Gastroesophageal sphincter (tissue), 4 donors: Measurements from ENCODE around the gene GPR68. TPM values are rescaled to one million over a fixed set of nuclear protein-coding genes. Genes with fewer than 3 reads are reported as not detected.
"Not testable (repeated sequence)": the region's sequence is repeated elsewhere in the genome, so short reads cannot be mapped to it uniquely, and the experiment has no call there.

Experiments used
- ATAC-seq: fragments of 150-250 bp; one replicate; pipeline ENCODE4 v1.9.1; 2016; ENCODE audit warnings: mild to moderate bottlenecking, moderate library complexity
- H3K27ac ChIP-seq, 4 donors: fragments of 200-600 bp; sonication (generic) in 3 of 4; 1 replicate in 3 of 4; 2 replicates in 1 of 4; pipeline ENCODE4 v1.5.1; 2016 to 2019
- H3K27me3 ChIP-seq: fragments of 200-600 bp; sonication (generic); one replicate; pipeline ENCODE4 v1.5.1; 2019
- H3K36me3 ChIP-seq, 2 donors: fragments of 200-600 bp; sonication (generic); one replicate each; pipeline ENCODE4 v1.5.1; 2019; ENCODE audit warnings: control low read depth in 1 of 2
- H3K4me1 ChIP-seq, 3 donors: fragments of 200-600 bp; sonication (generic); 1 replicate in 2 of 3; 2 replicates in 1 of 3; pipeline ENCODE4 v1.5.1; 2016 to 2019; ENCODE audit warnings: control low read depth in 2 of 3
- H3K4me3 ChIP-seq, 2 donors: fragments of 200-600 bp; sonication (generic); one replicate each; pipeline ENCODE4 v1.5.1; 2019; ENCODE audit warnings: mild to moderate bottlenecking in 1 of 2, moderate library complexity in 1 of 2
- H3K9me3 ChIP-seq, 3 donors: fragments of 200-600 bp; sonication (generic); one replicate each; pipeline ENCODE4 v1.5.1; 2017 to 2019; ENCODE audit warnings: control low read depth in 2 of 3
- CTCF ChIP-seq, 4 experiments: fragments of 200-600 bp in 2 of 4; fragments of 450-650 bp in 2 of 4; sonication (generic) in 1 of 4; IDR thresholded peaks; one replicate each; pipeline ENCODE4 v1.5.1; 2017 to 2019; ENCODE audit warnings: antibody characterized with exemption in 4 of 4, mild to moderate bottlenecking in 2 of 4, moderate library complexity in 2 of 4
- EP300 ChIP-seq: sonication (generic); formaldehyde crosslinking; IDR thresholded peaks from one replicate; pipeline ENCODE4 v1.6.1; 2017; ENCODE audit warnings: antibody characterized with exemption, mild to moderate bottlenecking
- POLR2A ChIP-seq, 2 donors: fragments of 450-650 bp; IDR thresholded peaks; one replicate each; pipeline ENCODE4 v1.6.1; 2017; ENCODE audit warnings: antibody characterized with exemption in 2 of 2, mild to moderate bottlenecking in 2 of 2, moderate library complexity in 1 of 2
- POLR2AphosphoS5 ChIP-seq: sonication (generic); formaldehyde crosslinking; IDR thresholded peaks from one replicate; pipeline ENCODE4 v1.6.1; 2017; ENCODE audit warnings: antibody characterized with exemption
- WGBS, 2 donors: methylation state at CpG; one replicate each; pipeline ENCODE4 v1.1.5; 2018; ENCODE audit warnings: low coverage in 1 of 2; 5-methylcytosine and 5-hydroxymethylcytosine counted together
- total RNA-seq, 4 donors: library from RNA; depleted of rRNA; stranded (reverse); fragments of >200 nt; gene quantifications; one replicate each; pipeline ENCODE4 v1.1.0, GENCODE V29; 2016

The GPR68 gene
- total RNA-seq, 4 donors from 2014 or later: 1.8 to 10.3 (median 3.0) TPM

GRCh38 chr14:91202234-91202974 is 42.1 kb downstream of the GPR68 start:
- WGBS, 2 donors: 68% methylated on average over 10 of the region's 15 CpGs; no CpG with 5 or more reads in 1 of the 2 donors
- peak; percentile 73 for ATAC-seq
- H3K9me3 ChIP-seq: no peaks in the 10 kb centered on the region
- peak overlapping the region in 3 of 4 donors; percentile 42 to 59 (median 54) for H3K27ac ChIP-seq
- H3K36me3 ChIP-seq: peaks cover 0 to 100% of the 10 kb centered on the region in 2 donors
- no peak overlapping the region for H3K4me3 ChIP-seq
- TF ChIP-seq POLR2A (IDR thresholded peaks at IDR 0.05) (no peak), POLR2AphosphoS5 (peak; percentile 37)
- H3K27me3 ChIP-seq: no peaks in the 10 kb centered on the region
- H3K4me1 ChIP-seq: peaks cover 0 to 5% (median 0%) of the 10 kb centered on the region in 3 donors

DNA sequence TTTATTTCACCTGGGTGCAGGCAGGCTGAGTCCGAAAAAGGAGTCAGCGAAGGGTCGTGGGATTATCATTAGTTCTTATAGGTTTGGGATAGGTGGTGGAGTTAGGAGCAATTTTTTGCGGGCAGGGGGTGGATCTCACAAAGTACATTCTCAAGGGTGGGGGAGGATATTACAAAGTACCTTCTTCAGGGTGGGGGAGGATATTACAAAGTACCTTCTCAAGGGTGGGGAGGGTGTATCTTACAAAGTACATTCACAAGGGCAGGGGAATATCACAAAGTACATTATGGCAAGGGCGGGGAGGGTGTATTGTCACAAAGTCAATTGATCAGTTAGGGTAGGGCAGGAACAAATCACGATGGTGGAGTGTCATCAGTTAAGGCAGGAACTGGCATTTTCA is 43.7 kb downstream of the GPR68 start:
- WGBS, 2 donors: 90 to 100% methylated on average over 2 to 5 of the region's 6 CpGs
- H3K27me3 ChIP-seq: not testable (repeated sequence)

DNA sequence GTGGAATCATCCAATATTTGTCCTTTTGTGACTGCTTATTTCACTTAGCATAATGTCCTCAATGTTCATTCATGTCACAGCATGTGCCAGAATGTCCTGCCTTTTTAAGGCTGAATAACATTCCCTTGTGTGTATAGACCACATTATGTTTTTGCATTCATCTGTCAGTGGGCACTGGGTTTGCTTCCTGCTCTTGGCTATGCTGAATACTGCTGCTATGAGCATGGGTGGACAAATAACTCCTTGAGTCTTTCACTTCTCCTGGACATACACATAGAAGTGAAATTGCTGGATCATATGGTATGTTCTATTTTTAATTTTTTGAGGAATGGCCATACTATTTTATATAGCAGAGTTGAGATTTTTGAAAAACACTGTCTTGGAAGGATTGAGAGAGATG is 46.9 kb downstream of the GPR68 start:
- ATAC-seq: no peak
- H3K4me1 ChIP-seq: peaks cover 0 to 5% (median 0%) of the 10 kb centered on the region in 3 donors
- TF ChIP-seq POLR2A (IDR thresholded peaks at IDR 0.05) (no peak), EP300 (no peak)

More for the DNA sequence above, 43.7 kb downstream of the GPR68 start:
- not testable (repeated sequence) for H3K4me1 ChIP-seq, H3K27ac ChIP-seq, ATAC-seq, H3K9me3 ChIP-seq, H3K4me3 ChIP-seq
- peaks cover 0 to 100% of the 10 kb centered on the region in 2 donors for H3K36me3 ChIP-seq

DNA sequence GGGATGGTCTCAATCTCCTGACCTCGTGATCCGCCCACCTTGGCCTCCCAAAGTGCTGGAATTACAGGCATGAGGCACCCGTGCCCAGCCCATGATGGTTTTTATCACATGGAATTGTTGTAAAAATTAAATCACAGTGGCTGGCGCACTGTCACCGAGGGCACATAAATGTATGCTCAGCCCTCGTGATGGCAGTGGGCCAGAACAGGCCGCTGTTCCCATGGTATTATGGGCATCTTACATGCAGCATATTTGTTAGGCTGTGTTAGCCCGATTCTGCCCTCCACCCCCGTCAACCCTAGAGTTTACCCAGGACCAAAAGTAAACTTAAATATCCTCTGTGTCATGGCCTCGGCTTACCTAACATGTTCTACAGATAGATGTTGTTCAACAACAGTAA is 48.6 kb downstream of the GPR68 start:
- Histone ChIP-seq H3K9me3 (no peaks in the 10 kb centered on the region), H3K27ac (no peak overlapping the region), H3K4me1 (no peaks in the 10 kb centered on the region), H3K27me3 (no peaks in the 10 kb centered on the region), H3K4me3 (no peak overlapping the region), H3K36me3 (peaks cover 0 to 97% of the 10 kb centered on the region in 2 donors)
- WGBS, 2 donors: 98 to 100% methylated on average over 3 to 5 of the region's 10 CpGs
- TF ChIP-seq POLR2A (IDR thresholded peaks at IDR 0.05): no peak
- no peak for TF ChIP-seq EP300
- TF ChIP-seq POLR2AphosphoS5: no peak
- no peak for TF ChIP-seq CTCF (IDR thresholded peaks at IDR 0.05)
- ATAC-seq: no peak

More for the DNA sequence above, 46.9 kb downstream of the GPR68 start:
- H3K27me3 ChIP-seq: no peaks in the 10 kb centered on the region
- peaks cover 0 to 97% of the 10 kb centered on the region in 2 donors for H3K36me3 ChIP-seq
- no peak overlapping the region for H3K4me3 ChIP-seq
- H3K9me3 ChIP-seq: no peaks in the 10 kb centered on the region
- H3K27ac ChIP-seq: no peak overlapping the region

GRCh38 chr14:91193069-91193468 is 51.4 kb downstream of the GPR68 start:
- ATAC-seq: no peak
- Histone ChIP-seq H3K36me3 (peaks cover 0 to 95% of the 10 kb centered on the region in 2 donors), H3K27ac (no peak overlapping the region), H3K4me3 (no peak overlapping the region), H3K9me3 (no peaks in the 10 kb centered on the region), H3K27me3 (no peaks in the 10 kb centered on the region), H3K4me1 (no peaks in the 10 kb centered on the region)
- 85 to 92% methylated on average over 8 to 12 of the region's 12 CpGs for WGBS, 2 donors
- TF ChIP-seq CTCF (IDR thresholded peaks at IDR 0.05) (no peak), POLR2AphosphoS5 (no peak)

GRCh38 chr14:91190853-91191252 is 53.7 kb downstream of the GPR68 start:
- H3K27ac ChIP-seq: no peak overlapping the region
- no peaks in the 10 kb centered on the region for H3K27me3 ChIP-seq
- ATAC-seq: no peak
- no peaks in the 10 kb centered on the region for H3K4me1 ChIP-seq
- H3K9me3 ChIP-seq: no peaks in the 10 kb centered on the region
- H3K36me3 ChIP-seq: peaks cover 0 to 95% of the 10 kb centered on the region in 2 donors
- H3K4me3 ChIP-seq: no peak overlapping the region
- TF ChIP-seq CTCF (IDR thresholded peaks at IDR 0.05) (no peak), POLR2A (IDR thresholded peaks at IDR 0.05) (no peak)
- WGBS, 2 donors: 82 to 92% methylated on average over 2 to 4 of the region's 9 CpGs
